ENCODE results near the gene KCNAB2. TPM values are rescaled to one million over a fixed set of nuclear protein-coding genes. Genes with fewer than 3 reads are reported as not detected.

The KCNAB2 gene
- total RNA-seq, 2 experiments from 2014 or later: 290 to 299 TPM

- ATAC-seq: no peak
- H3K27ac Mint-ChIP-seq: no peak overlapping the region
- H3K4me1 Mint-ChIP-seq (ENCODE audit: low read depth): peaks cover 16% of the 10 kb centered on the region
- ChIA-PET CTCF (no interaction called here), POLR2A (interaction anchor here (0.6 to 1.8 kb wide), 4 partner anchors 9 to 77 kb away, joined by 3 to 6 read pairs (median 3); no protein-coding TSS in a partner anchor)
- DNase-seq: no peak
- no peaks in the 10 kb centered on the region for H3K27me3 Mint-ChIP-seq
- no peak overlapping the region for H3K4me3 Mint-ChIP-seq
- TF ChIP-seq CTCF (IDR thresholded peaks at IDR 0.05): no peak
- H3K9me3 Mint-ChIP-seq: no peaks in the 10 kb centered on the region
- peaks cover 56% of the 10 kb centered on the region for H3K36me3 Mint-ChIP-seq (ENCODE audit: low read depth)
- intact Hi-C loops (cut with micrococcal nuclease): no loop called here
These were observed 2.6 kb downstream of the KCNAB2 start for GRCh38 chr1:6048179-6048867.

GRCh38 chr1:6049419-6049818, 3.7 kb downstream of the KCNAB2 start:
- Mint-ChIP-seq H3K36me3 (ENCODE audit: low read depth) (peaks cover 58% of the 10 kb centered on the region), H3K27me3 (no peaks in the 10 kb centered on the region), H3K4me3 (no peak overlapping the region), H3K4me1 (ENCODE audit: low read depth) (peaks cover 17% of the 10 kb centered on the region), H3K27ac (peak overlapping the region; percentile 14), H3K9me3 (no peaks in the 10 kb centered on the region)
- ChIA-PET POLR2A (interaction anchor here (1.0 kb wide), 1 partner anchor 24 kb away, joined by 3 read pairs; no protein-coding TSS in a partner anchor), CTCF (no interaction called here)
- intact Hi-C loops (cut with micrococcal nuclease): no loop called here
- no peak for DNase-seq
- no peak for TF ChIP-seq CTCF (IDR thresholded peaks at IDR 0.05)
- no peak for ATAC-seq

- Mint-ChIP-seq H3K36me3 (ENCODE audit: low read depth) (peaks cover 57% of the 10 kb centered on the region), H3K9me3 (no peaks in the 10 kb centered on the region), H3K4me1 (ENCODE audit: low read depth) (peaks cover 15% of the 10 kb centered on the region), H3K4me3 (no peak overlapping the region), H3K27me3 (no peaks in the 10 kb centered on the region), H3K27ac (no peak overlapping the region)
- DNase-seq (no peak), ATAC-seq (no peak)
- no peak for TF ChIP-seq CTCF (IDR thresholded peaks at IDR 0.05)
- ChIA-PET CTCF (interaction anchor here (1.6 kb wide), 1 partner anchor 9 kb away, joined by 5 read pairs; no protein-coding TSS in a partner anchor), POLR2A (interaction anchor here (1.0 kb wide), 1 partner anchor 17 kb away, joined by 4 read pairs; no protein-coding TSS in a partner anchor)
- intact Hi-C loops (cut with micrococcal nuclease): no loop called here
These were observed 5.7 kb downstream of the KCNAB2 start for GRCh38 chr1:6051423-6051822.

GRCh38 chr1:6052543-6053205, 7.0 kb downstream of the KCNAB2 start:
- Mint-ChIP-seq H3K27ac (no peak overlapping the region), H3K9me3 (no peaks in the 10 kb centered on the region), H3K27me3 (no peaks in the 10 kb centered on the region), H3K36me3 (ENCODE audit: low read depth) (peaks cover 61% of the 10 kb centered on the region), H3K4me3 (no peak overlapping the region), H3K4me1 (ENCODE audit: low read depth) (peaks cover 18% of the 10 kb centered on the region)
- POLR2A ChIA-PET: no interaction called here
- CTCF ChIA-PET: interaction anchor here (0.8 to 1.3 kb wide), 3 partner anchors 9 to 18 kb away, joined by 3 to 7 read pairs (median 4); no protein-coding TSS in a partner anchor
- intact Hi-C loops (cut with micrococcal nuclease): no loop called here
- peak; percentile 30 for TF ChIP-seq CTCF (IDR thresholded peaks at IDR 0.05)
- ATAC-seq (no peak), DNase-seq (peak; percentile 56)

GRCh38 chr1:6053206-6053546, 7.5 kb downstream of the KCNAB2 start:
- no peak overlapping the region for H3K27ac Mint-ChIP-seq
- no peak overlapping the region for H3K4me3 Mint-ChIP-seq
- DNase-seq: no peak
- CTCF ChIA-PET: interaction anchor here (0.8 to 1.3 kb wide), 3 partner anchors 10 to 19 kb away, joined by 3 to 7 read pairs (median 4); no protein-coding TSS in a partner anchor
- TF ChIP-seq CTCF (IDR thresholded peaks at IDR 0.05): no peak
- H3K36me3 Mint-ChIP-seq (ENCODE audit: low read depth): peaks cover 62% of the 10 kb centered on the region
- no peaks in the 10 kb centered on the region for H3K27me3 Mint-ChIP-seq
- intact Hi-C loops (cut with micrococcal nuclease): no loop called here
- no peaks in the 10 kb centered on the region for H3K9me3 Mint-ChIP-seq
- POLR2A ChIA-PET: no interaction called here
- peaks cover 16% of the 10 kb centered on the region for H3K4me1 Mint-ChIP-seq (ENCODE audit: low read depth)
- no peak for ATAC-seq

All from activated CD8-positive, alpha-beta T cell treated with anti-CD3 and anti-CD28 coated beads for 36 hours (primary cell).